CD4-positive, alpha-beta T cell treated with Interferon alpha-2 for 1 hour (primary cell): Measurements from ENCODE around the gene ZDHHC20.

ENCODE experiments used
- DNase-seq, 2 donors: peaks; one replicate each; pipeline ENCODE4 v3.0.0-alpha.2; 2020 to 2022

The ZDHHC20 gene

GRCh38 chr13:21458813-21459701 is at the start of gene ZDHHC20:
Gene ZDHHC20, minus strand, starts transcription at chr13:21459303. Its CDS starts 132 bp downstream, at chr13:21459171.
- DNase-seq = peak; percentile 88 to 92

GRCh38 chr13:21504379-21504778 is 45.3 kb upstream of the ZDHHC20 start:
- no peak for DNase-seq

- no peak for DNase-seq
Measured at GRCh38 chr13:21501686-21502085, 42.6 kb upstream of the ZDHHC20 start.

- no peak for DNase-seq
Measured at GRCh38 chr13:21486322-21486721, 27.2 kb upstream of the ZDHHC20 start.

- no peak for DNase-seq
Measured at GRCh38 chr13:21483748-21484147, 24.6 kb upstream of the ZDHHC20 start.

GRCh38 chr13:21481359-21481758 is 22.3 kb upstream of the ZDHHC20 start:
- no peak for DNase-seq

- DNase-seq = peak; percentile 55 to 80
Measured at GRCh38 chr13:21478881-21479808, 20.0 kb upstream of the ZDHHC20 start.

- peak; percentile 78 to 84 for DNase-seq
Measured at GRCh38 chr13:21476893-21477472, 17.9 kb upstream of the ZDHHC20 start.

- DNase-seq = no peak
Measured at GRCh38 chr13:21475115-21475514, 16.0 kb upstream of the ZDHHC20 start.

GRCh38 chr13:21470785-21471184 is 11.7 kb upstream of the ZDHHC20 start:
- no peak for DNase-seq

GRCh38 chr13:21466527-21466926 is 7.4 kb upstream of the ZDHHC20 start:
- no peak for DNase-seq

GRCh38 chr13:21465710-21466160 is 6.6 kb upstream of the ZDHHC20 start:
- DNase-seq = no peak

- no peak for DNase-seq
Measured at GRCh38 chr13:21463424-21463823, 4.3 kb upstream of the ZDHHC20 start.

GRCh38 chr13:21461131-21461530 is 2.0 kb upstream of the ZDHHC20 start:
- no peak for DNase-seq

- peak; percentile 44 to 57 for DNase-seq
Measured at GRCh38 chr13:21458451-21458812, 671 bp downstream of the ZDHHC20 start.

- DNase-seq = no peak
Measured at GRCh38 chr13:21453387-21454081, 5.6 kb downstream of the ZDHHC20 start.

GRCh38 chr13:21450936-21451335 is 8.2 kb downstream of the ZDHHC20 start:
- no peak for DNase-seq

- no peak for DNase-seq
Measured at GRCh38 chr13:21446656-21447055, 12.4 kb downstream of the ZDHHC20 start.

GRCh38 chr13:21445759-21446158 is 13.3 kb downstream of the ZDHHC20 start:
- no peak for DNase-seq

- DNase-seq = no peak
Measured at GRCh38 chr13:21443171-21443570, 15.9 kb downstream of the ZDHHC20 start.

- no peak for DNase-seq
Measured at GRCh38 chr13:21436582-21436981, 22.5 kb downstream of the ZDHHC20 start.

- DNase-seq = peak; percentile 59 to 70
Measured at GRCh38 chr13:21435687-21436151, 23.4 kb downstream of the ZDHHC20 start.
